Subcutaneous adipose tissue (tissue), 4 donors: Measurements from ENCODE around the gene CAMTA1. TPM values are rescaled to one million over a fixed set of nuclear protein-coding genes. Genes with fewer than 3 reads are reported as not detected.

Experiments
- total RNA-seq, 4 donors: library from RNA; depleted of rRNA; stranded (reverse); fragments of >200 nt; gene quantifications; one replicate each; pipeline ENCODE4 v1.1.0, GENCODE V29; 2016
- TF ChIP-seq, protein P1 (sequence below): fragments of 450-650 bp; IDR thresholded peaks from one replicate; pipeline ENCODE4 v1.5.1; 2016; ENCODE audit warnings: low read depth, mild to moderate bottlenecking, control low read depth, antibody characterized with exemption, moderate library complexity

The CAMTA1 gene
- total RNA-seq, 4 donors from 2014 or later, result 58.6 to 82.5 (median 78.0) TPM

DNA sequence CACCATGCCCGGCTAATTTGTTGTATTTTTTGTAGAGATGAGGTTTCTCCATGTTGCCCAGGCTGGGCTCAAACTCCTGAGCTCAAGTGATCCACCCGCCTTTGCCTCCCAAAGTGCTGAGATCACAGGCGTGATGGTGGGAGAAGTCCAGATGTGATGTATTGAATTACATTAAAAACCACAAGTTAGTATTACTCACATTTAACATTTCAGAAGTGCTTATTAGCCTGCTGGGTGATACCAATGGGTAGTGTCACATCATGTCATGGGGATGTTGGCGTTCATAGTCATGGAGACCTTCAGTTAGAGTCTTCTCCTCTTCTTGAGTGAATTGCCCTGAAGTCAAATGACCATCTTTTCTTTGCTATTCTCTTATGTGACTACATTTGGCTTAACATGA is 922.3 kb downstream of the CAMTA1 start:
- TF ChIP-seq, protein P1, sequence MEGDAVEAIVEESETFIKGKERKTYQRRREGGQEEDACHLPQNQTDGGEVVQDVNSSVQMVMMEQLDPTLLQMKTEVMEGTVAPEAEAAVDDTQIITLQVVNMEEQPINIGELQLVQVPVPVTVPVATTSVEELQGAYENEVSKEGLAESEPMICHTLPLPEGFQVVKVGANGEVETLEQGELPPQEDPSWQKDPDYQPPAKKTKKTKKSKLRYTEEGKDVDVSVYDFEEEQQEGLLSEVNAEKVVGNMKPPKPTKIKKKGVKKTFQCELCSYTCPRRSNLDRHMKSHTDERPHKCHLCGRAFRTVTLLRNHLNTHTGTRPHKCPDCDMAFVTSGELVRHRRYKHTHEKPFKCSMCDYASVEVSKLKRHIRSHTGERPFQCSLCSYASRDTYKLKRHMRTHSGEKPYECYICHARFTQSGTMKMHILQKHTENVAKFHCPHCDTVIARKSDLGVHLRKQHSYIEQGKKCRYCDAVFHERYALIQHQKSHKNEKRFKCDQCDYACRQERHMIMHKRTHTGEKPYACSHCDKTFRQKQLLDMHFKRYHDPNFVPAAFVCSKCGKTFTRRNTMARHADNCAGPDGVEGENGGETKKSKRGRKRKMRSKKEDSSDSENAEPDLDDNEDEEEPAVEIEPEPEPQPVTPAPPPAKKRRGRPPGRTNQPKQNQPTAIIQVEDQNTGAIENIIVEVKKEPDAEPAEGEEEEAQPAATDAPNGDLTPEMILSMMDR, result no peak

DNA sequence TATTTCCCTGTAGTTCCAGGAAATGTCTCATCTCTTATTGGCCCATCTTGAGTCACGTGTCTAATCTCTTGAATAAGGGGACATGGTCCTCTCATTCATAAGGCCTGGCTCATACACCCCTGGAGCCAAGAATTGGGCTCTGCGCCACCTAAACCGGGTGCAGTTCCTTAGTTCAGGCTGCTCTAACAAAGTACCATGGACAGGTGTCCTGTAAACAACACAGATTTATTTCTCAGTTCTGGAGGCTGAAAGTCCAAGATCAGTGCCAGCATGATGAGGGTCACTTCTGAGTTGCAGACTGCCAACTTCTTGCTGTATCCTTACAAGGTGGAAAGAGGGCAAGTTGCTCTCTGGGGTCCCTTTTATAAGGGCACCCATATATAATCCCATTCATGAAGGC is 925.6 kb downstream of the CAMTA1 start:
- TF ChIP-seq, protein P1, result no peak

DNA sequence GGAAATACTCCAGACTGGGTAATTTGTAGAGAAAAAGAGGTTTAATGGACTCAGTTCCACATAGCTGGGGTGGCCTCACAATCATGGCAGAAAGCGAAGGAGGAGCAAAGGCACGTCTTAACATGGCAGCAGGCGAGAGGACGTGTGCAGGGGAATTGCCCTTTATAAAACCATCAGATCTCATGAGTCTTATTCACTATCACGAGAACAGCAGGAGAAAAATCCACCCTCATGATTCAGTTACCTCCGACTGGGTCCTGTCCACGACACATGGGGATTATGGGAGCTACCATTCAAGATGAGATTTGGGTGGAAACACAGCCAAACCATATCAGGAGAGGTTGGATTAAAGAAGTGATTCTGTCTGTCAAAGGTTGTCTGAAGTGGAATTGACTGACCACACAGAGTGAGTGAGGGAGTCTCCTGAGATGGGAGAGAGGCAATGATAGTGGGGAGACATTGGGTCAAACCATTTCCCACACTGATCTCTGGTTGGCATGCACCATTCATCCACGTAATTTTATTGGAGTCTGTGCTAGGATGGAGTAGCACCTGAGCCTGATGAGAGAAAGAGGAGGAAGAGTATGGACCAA is 927.6 kb downstream of the CAMTA1 start:
- TF ChIP-seq, protein P1, result no peak

DNA sequence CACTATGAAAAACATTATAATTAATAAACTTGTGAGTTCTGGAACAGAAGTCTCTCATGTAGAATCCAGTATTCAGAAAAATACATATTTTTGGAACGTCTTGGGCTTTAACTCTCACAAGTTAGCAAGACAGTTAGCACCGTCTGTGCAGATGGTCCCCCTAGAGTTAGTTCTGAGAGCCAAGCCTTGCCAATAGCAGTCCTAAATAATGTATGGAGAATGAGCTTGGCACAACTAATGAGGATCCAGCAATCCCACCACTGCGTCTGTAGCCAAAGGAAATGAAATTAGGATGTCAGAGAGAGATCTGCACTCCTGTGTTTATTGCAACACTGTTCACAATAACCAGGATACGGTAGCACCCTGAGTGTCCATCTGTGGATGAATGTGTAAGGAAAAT is 931.3 kb downstream of the CAMTA1 start:
- TF ChIP-seq, protein P1, result no peak

DNA sequence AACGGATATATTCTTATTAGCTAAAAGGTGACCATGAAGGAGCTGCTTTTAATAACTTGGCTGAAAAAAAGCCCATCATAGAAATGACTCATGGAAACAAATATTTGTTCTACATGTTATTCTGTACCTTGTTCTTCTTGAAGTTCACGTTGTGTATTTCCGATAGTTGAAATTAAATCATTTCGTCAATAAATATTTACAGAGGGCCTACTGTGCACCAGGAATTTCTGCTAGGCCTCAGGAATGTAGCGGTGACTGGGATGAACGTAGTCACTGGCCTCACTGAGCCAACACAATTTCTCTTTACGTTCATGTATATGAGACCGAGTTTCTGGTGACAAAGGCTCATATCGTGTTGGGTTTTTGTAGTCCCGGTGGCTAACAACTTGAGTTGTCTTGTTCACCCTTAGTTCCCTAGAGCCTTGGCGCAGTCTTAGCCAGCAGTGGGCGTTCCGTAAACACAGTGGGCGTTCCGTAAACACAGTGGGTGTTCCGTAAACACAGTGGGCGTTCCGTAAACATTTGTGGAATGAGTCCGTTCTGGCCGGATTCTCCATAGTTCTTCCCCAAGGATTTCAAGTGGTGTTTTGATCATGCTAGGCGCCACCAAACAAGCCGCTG is 932.6 kb downstream of the CAMTA1 start:
- TF ChIP-seq, protein P1, result no peak

DNA sequence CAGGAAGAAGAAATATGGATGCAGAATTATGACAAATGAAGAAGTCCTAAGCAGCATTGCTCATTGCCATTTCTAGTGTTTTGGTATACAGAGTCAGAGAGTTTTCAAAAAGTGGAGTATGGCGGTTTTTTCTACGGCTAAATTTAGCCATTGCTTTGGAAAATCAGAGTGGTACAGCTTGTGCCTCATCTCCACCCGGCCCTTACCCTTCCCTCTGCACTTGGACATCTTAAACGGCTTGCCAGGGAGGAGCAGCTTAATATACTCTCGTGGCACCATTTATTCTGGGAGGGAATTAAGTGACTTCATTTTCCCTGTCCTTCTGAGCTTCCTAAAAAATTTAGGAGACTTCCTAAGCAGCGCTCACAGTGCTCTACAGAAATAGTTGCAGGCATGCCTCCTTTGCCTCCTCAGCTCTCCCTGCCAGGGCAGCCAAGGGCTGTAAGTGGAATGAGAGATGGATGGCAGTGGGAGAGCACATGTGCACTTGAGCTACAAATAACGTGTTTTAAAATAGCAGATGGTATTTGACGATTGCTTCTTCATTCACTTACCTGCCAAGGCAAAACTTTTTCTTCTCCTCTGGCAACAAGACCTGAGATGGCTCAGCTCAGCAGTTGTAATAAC is 934.3 kb downstream of the CAMTA1 start:
- TF ChIP-seq, protein P1, result no peak

DNA sequence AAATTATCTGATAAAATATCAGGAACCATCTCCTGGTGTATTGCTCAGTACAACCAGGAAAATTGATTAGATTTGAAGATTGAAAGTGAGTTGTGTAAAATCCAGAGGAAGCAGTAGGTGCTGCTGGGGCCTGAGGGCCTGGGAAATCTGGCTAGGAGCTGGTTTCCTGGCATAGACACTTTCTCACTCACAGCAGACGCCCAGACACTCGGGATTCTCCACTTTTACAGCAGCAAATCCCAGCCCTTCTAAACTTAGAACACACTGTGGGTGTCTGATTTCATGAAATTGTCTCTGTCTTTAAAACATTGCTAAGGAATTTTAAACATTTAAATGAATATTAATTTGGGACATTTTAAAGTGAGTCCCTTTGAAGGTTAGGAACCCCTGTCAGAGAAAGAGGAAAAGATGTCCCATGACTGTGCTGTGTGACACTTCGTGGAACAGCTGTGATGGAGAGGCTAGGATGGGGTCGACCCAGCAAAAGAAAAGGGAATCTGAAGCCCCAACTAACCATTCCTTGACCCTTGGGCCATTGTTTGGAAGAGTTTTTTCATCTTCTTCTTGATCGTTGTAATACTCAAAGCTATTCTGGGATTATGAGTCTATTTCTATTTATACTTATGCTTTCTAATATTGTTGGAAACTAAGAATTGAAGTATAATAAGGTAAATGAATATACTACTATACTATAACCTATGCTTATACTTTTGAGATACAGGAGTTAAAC is 936.9 kb downstream of the CAMTA1 start:
- TF ChIP-seq, protein P1, result no peak
